H9 (cell line): ENCODE data around the gene OGFR. TPM values are rescaled to one million over a fixed set of nuclear protein-coding genes. Genes with fewer than 3 reads are reported as not detected.

Source experiments
- DNase-seq: peaks from one replicate; pipeline ENCODE4 v3.0.0-alpha.2; 2017
- H2AFZ ChIP-seq: one replicate; pipeline ENCODE4 v1.6.1; 2013; ENCODE audit warnings: mild to moderate bottlenecking, low read length, control low read depth, moderate library complexity
- H2AK5ac ChIP-seq: 2 replicates; pipeline ENCODE4 v1.6.1; 2013; ENCODE audit warnings: low read length, control low read depth, mixed read lengths; ENCODE audit not compliant: insufficient read length
- H2BK120ac ChIP-seq: one replicate; pipeline ENCODE4 v1.6.1; 2013; ENCODE audit warnings: low read depth, mild to moderate bottlenecking, low read length, control low read depth, inconsistent platforms; ENCODE audit not compliant: poor library complexity, severe bottlenecking
- H2BK12ac ChIP-seq: 2 replicates; pipeline ENCODE4 v1.6.1; 2013; ENCODE audit warnings: low read length, control low read depth, mixed read lengths, low read depth; ENCODE audit not compliant: insufficient read length
- H2BK15ac ChIP-seq: 2 replicates; pipeline ENCODE4 v1.6.1; 2013; ENCODE audit warnings: low read depth, low read length, control low read depth
- H2BK20ac ChIP-seq: one replicate; pipeline ENCODE4 v1.6.1; 2013; ENCODE audit warnings: low read depth, mild to moderate bottlenecking, low read length, control low read depth, inconsistent platforms; ENCODE audit not compliant: poor library complexity, severe bottlenecking
- H2BK5ac ChIP-seq: 2 replicates; pipeline ENCODE4 v1.6.1; 2013; ENCODE audit warnings: low read length, control low read depth, mixed read lengths; ENCODE audit not compliant: insufficient read length
- H3K14ac ChIP-seq: 2 replicates; pipeline ENCODE4 v1.6.1; 2013; ENCODE audit warnings: low read length, control low read depth; ENCODE audit not compliant: insufficient read depth
- H3K18ac ChIP-seq: 2 replicates; pipeline ENCODE4 v1.6.1; 2013; ENCODE audit warnings: low read depth, mild to moderate bottlenecking, mixed read lengths, low read length, control low read depth; ENCODE audit not compliant: insufficient read length
- H3K23ac ChIP-seq: 2 replicates; pipeline ENCODE4 v1.6.1; 2013; ENCODE audit warnings: low read length, control low read depth, mixed read lengths, low read depth; ENCODE audit not compliant: insufficient read length
- H3K23me2 ChIP-seq: 2 replicates; pipeline ENCODE4 v1.6.1; 2013; ENCODE audit warnings: low read depth, mild to moderate bottlenecking, mixed read lengths, low read length, control low read depth; ENCODE audit not compliant: insufficient read length, poor library complexity, severe bottlenecking
- H3K27ac ChIP-seq: 2 replicates; pipeline ENCODE4 v1.5.1; 2013; ENCODE audit warnings: low read length, control low read depth, mixed read lengths, low read depth; ENCODE audit not compliant: insufficient read length
- H3K27me3 ChIP-seq: 2 replicates; pipeline ENCODE4 v1.6.1; 2013; ENCODE audit warnings: low read length, control low read depth, inconsistent platforms; ENCODE audit not compliant: insufficient read depth
- H3K4ac ChIP-seq: 2 replicates; pipeline ENCODE4 v1.6.1; 2013; ENCODE audit warnings: low read depth, mild to moderate bottlenecking, control low read depth, inconsistent platforms, low read length, moderate library complexity
- H3K4me1 ChIP-seq: 2 replicates; pipeline ENCODE4 v1.6.1; 2013; ENCODE audit warnings: low read length, control low read depth, inconsistent platforms; ENCODE audit not compliant: insufficient read depth
- H3K4me2 ChIP-seq: 2 replicates; pipeline ENCODE4 v1.6.1; 2013; ENCODE audit warnings: low read length, control low read depth, mixed read lengths; ENCODE audit not compliant: insufficient read length, insufficient read depth
- H3K56ac ChIP-seq: 2 replicates; pipeline ENCODE4 v1.6.1; 2013; ENCODE audit warnings: low read depth, mild to moderate bottlenecking, mixed read lengths, low read length, control low read depth; ENCODE audit not compliant: insufficient read length
- H3K79me1 ChIP-seq: 2 replicates; pipeline ENCODE4 v1.6.1; 2013; ENCODE audit warnings: low read depth, mild to moderate bottlenecking, moderate library complexity, low read length, control low read depth, inconsistent platforms; ENCODE audit not compliant: insufficient read depth, poor library complexity, severe bottlenecking
- H3K79me2 ChIP-seq: 2 replicates; pipeline ENCODE4 v1.6.1; 2013; ENCODE audit warnings: low read length, control low read depth, inconsistent platforms; ENCODE audit not compliant: insufficient read depth
- H3K9ac ChIP-seq: 2 replicates; pipeline ENCODE4 v1.6.1; 2013; ENCODE audit warnings: low read length, control low read depth, mixed read lengths; ENCODE audit not compliant: insufficient read length; ENCODE audit errors: extremely low read depth
- H3K9me3 ChIP-seq: one replicate; pipeline ENCODE4 v1.6.1; 2013; ENCODE audit warnings: low read depth, low read length, inconsistent platforms; ENCODE audit not compliant: control insufficient read depth
- H3T11ph ChIP-seq: one replicate; pipeline ENCODE4 v1.6.1; 2013; ENCODE audit warnings: mild to moderate bottlenecking, low read length, control low read depth, inconsistent platforms
- H4K20me1 ChIP-seq: one replicate; pipeline ENCODE4 v1.6.1; 2013; ENCODE audit not compliant: control insufficient read depth, insufficient read length, insufficient read depth
- H4K5ac ChIP-seq: 2 replicates; pipeline ENCODE4 v1.6.1; 2013; ENCODE audit warnings: low read depth, mild to moderate bottlenecking, mixed read lengths, low read length, control low read depth; ENCODE audit not compliant: insufficient read length
- H4K8ac ChIP-seq: replicated peaks from 2 replicates; pipeline ENCODE4 v1.6.1; 2013; ENCODE audit warnings: low read length, control low read depth, mixed read lengths, low read depth; ENCODE audit not compliant: insufficient read length
- H4K91ac ChIP-seq: 2 replicates; pipeline ENCODE4 v1.6.1; 2013; ENCODE audit warnings: low read depth, mild to moderate bottlenecking, moderate library complexity, mixed read lengths, low read length, control low read depth; ENCODE audit not compliant: insufficient read length
- H3K27ac Mint-ChIP-seq, 3 experiments: 2 replicates in 2 of 3; 3 replicates in 1 of 3; pipeline ENCODE4 v1.8.0; 2020 to 2021; ENCODE audit warnings: mixed read lengths in 3 of 3, mild to moderate bottlenecking in 1 of 3, moderate library complexity in 1 of 3
- H3K27me3 Mint-ChIP-seq: 2 replicates; pipeline ENCODE4 v1.8.0; 2021; ENCODE audit warnings: low read depth, mild to moderate bottlenecking, moderate library complexity, mixed read lengths
- H3K36me3 Mint-ChIP-seq, 3 experiments: 2 replicates in 2 of 3; 3 replicates in 1 of 3; pipeline ENCODE4 v1.8.0; 2020 to 2021; ENCODE audit warnings: low read depth in 3 of 3, mixed read lengths in 3 of 3; ENCODE audit not compliant: insufficient read depth in 1 of 3
- H3K4me1 Mint-ChIP-seq, 2 experiments: 2 replicates each; pipeline ENCODE4 v1.8.0; 2020; ENCODE audit warnings: mixed read lengths in 2 of 2
- H3K4me3 Mint-ChIP-seq, 2 experiments: 2 replicates in 1 of 2; 3 replicates in 1 of 2; pipeline ENCODE4 v1.8.0; 2020 to 2021; ENCODE audit warnings: mild to moderate bottlenecking in 2 of 2, mixed read lengths in 2 of 2, moderate library complexity in 1 of 2
- H3K9me3 Mint-ChIP-seq, 2 experiments: 2 replicates in 1 of 2; 3 replicates in 1 of 2; pipeline ENCODE4 v1.8.0; 2020; ENCODE audit warnings: mild to moderate bottlenecking in 2 of 2, mixed read lengths in 2 of 2, moderate library complexity in 1 of 2
- WGBS: extraction: QIAGEN DNeasy Blood & Tissue Kit; methylation state at CpG from one replicate; pipeline ENCODE4 v1.1.7; 2013; ENCODE audit warnings: missing lambda C conversion rate, low lambda C conversion rate, mixed read lengths; ENCODE audit not compliant: insufficient read length; ENCODE audit errors: extremely low coverage; 5-methylcytosine and 5-hydroxymethylcytosine counted together
- total RNA-seq: library from RNA; stranded (reverse); gene quantifications from 2 replicates; pipeline ENCODE4 v1.2.1, GENCODE V29; 2021
- TF ChIP-seq, protein P1 (sequence below): fragments of 200-600 bp; sonication (generic); conservative IDR thresholded peaks from 3 replicates; pipeline ENCODE4 v1.8.0; 2021; ENCODE audit warnings: antibody characterized with exemption, mild to moderate bottlenecking

OGFR gene
- total RNA-seq, 1 experiment from 2014 or later = 33.1 TPM

DNA sequence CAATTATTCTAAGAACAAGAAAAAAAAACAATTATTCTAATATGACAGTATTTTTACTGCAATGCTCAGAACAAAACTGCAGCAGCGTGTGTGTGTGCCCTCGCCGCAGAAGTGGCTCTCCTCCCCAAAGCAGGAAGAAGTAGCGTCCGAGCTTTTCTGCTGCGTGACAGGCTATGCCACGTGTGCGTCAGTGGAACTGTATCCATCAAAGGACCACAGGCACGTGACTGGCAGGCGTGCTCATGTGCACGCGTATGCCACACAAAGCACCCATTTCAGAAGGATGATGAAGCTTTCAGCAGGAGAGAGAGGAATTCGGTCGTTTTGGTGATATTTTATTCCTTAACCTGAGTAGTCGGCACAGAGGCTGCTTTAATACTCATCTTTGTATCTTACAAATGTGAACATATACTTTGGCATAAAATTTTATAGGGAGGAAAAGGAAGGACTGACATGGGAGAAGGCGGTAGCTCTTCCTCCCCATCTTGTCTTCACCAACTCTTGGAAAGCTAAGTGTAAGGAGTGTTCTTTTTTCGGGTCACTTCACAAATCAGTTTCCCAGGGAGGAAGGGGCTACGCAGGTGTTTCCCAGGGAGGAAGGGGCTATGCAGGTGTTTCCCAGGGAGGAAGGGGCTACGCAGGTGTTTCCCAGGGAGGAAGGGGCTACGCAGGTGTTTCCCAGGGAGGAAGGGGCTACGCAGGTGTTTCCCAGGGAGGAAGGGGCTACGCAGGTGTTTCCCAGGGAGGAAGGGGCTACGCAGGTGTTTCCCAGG is 53.6 kb downstream of the OGFR start:
- H2BK20ac ChIP-seq = no peak overlapping the region
- peaks cover 6% of the 10 kb centered on the region for H3K27me3 Mint-ChIP-seq
- H3K4me1 ChIP-seq = no peaks in the 10 kb centered on the region; the same call in 1 of the 2 replicates
- H3K56ac ChIP-seq = no peak overlapping the region
- no peak overlapping the region for H3K9ac ChIP-seq
- no peak overlapping the region for H4K5ac ChIP-seq
- H4K8ac ChIP-seq = no peak overlapping the region
- no peak overlapping the region for H3K27ac ChIP-seq
- H3K4me1 Mint-ChIP-seq = peaks cover 21 to 29% of the 10 kb centered on the region in 2 experiments
- TF ChIP-seq, protein P1, sequence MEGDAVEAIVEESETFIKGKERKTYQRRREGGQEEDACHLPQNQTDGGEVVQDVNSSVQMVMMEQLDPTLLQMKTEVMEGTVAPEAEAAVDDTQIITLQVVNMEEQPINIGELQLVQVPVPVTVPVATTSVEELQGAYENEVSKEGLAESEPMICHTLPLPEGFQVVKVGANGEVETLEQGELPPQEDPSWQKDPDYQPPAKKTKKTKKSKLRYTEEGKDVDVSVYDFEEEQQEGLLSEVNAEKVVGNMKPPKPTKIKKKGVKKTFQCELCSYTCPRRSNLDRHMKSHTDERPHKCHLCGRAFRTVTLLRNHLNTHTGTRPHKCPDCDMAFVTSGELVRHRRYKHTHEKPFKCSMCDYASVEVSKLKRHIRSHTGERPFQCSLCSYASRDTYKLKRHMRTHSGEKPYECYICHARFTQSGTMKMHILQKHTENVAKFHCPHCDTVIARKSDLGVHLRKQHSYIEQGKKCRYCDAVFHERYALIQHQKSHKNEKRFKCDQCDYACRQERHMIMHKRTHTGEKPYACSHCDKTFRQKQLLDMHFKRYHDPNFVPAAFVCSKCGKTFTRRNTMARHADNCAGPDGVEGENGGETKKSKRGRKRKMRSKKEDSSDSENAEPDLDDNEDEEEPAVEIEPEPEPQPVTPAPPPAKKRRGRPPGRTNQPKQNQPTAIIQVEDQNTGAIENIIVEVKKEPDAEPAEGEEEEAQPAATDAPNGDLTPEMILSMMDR = no peak
- no peak overlapping the region for H2BK5ac ChIP-seq
- no peak overlapping the region for H3K4ac ChIP-seq
- no peak for DNase-seq
- H3K79me1 ChIP-seq = no peaks in the 10 kb centered on the region
- H3K14ac ChIP-seq = no peak overlapping the region
- no peaks in the 10 kb centered on the region for H3K79me2 ChIP-seq
- H2BK15ac ChIP-seq = no peak overlapping the region
- no peak overlapping the region for H3K18ac ChIP-seq
- H2BK120ac ChIP-seq = no peak overlapping the region
- no peak overlapping the region for H3K4me2 ChIP-seq
- H4K20me1 ChIP-seq = peaks cover 2% of the 10 kb centered on the region
- H3K27me3 ChIP-seq = no peaks in the 10 kb centered on the region
- no peak overlapping the region for H3K23ac ChIP-seq
- H3K4me3 Mint-ChIP-seq = no peak overlapping the region; a peak in 1 of 5 replicates
- H2AFZ ChIP-seq = no peak overlapping the region
- peaks cover 16 to 43% (median 33%) of the 10 kb centered on the region in 3 experiments; a peak in 6 of 7 replicates for H3K36me3 Mint-ChIP-seq
- no peak overlapping the region for H2AK5ac ChIP-seq
- no peak overlapping the region for H3K27ac Mint-ChIP-seq
- no peak overlapping the region for H4K91ac ChIP-seq
- peaks cover 0 to 3% of the 10 kb centered on the region in 2 experiments; a peak in 3 of 5 replicates for H3K9me3 Mint-ChIP-seq
- H3K9me3 ChIP-seq = no peaks in the 10 kb centered on the region
- H3K23me2 ChIP-seq = peaks cover 3% of the 10 kb centered on the region
- no CpG with 5 or more reads among the region's 23 CpGs for WGBS
- H2BK12ac ChIP-seq = no peak overlapping the region
- H3T11ph ChIP-seq = no peak overlapping the region
